Pancreas (tissue), 10 donors: ENCODE results near the gene SLC39A1. TPM values are rescaled to one million over a fixed set of nuclear protein-coding genes. Genes with fewer than 3 reads are reported as not detected.
A peak's percentile ranks its signal among the peaks of the same experiment; 100 is the strongest.

Source experiments
- ATAC-seq, 4 donors: fragments of 200-7000 bp; cut with Tn5 transposase; one replicate each; pipeline versions ENCODE4 v1.8.0 to v1.9.1; 2020; ENCODE audit warnings: mild to moderate bottlenecking in 4 of 4, moderate library complexity in 4 of 4
- DNase-seq, 6 donors: peaks; one replicate each; pipeline ENCODE4 v3.0.0-alpha.2; 2020
- FAIRE-seq: peaks from 2 replicates; lab custom pipeline; 2012; peaks lifted over from hg19 to GRCh38; lab: Jason Lieb, UNC
- H3K27ac ChIP-seq, 4 donors: fragments of 200-600 bp; sonication (generic); 1 replicate in 3 of 4; 2 replicates in 1 of 4; pipeline versions ENCODE4 v1.5.0 to v1.8.0; 2020
- H3K27me3 ChIP-seq, 4 donors: fragments of 200-600 bp; one replicate each; pipeline ENCODE4 v1.8.0; 2021
- H3K36me3 ChIP-seq, 3 donors: fragments of 200-600 bp; sonication (generic) in 1 of 3; one replicate each; pipeline versions ENCODE4 v1.5.0 to v1.8.0; 2020 to 2021
- H3K4me1 ChIP-seq, 3 donors: fragments of 200-600 bp; one replicate each; pipeline ENCODE4 v1.8.0; 2021
- H3K4me3 ChIP-seq, 4 donors: fragments of 200-600 bp; sonication (generic) in 2 of 4; one replicate each; pipeline versions ENCODE4 v1.5.0 to v1.8.0; 2020 to 2021
- H3K9me3 ChIP-seq, 4 donors: fragments of 200-600 bp; one replicate each; pipeline ENCODE4 v1.8.0; 2021
- WGBS, 2 donors: extraction: QIAGEN DNeasy Blood & Tissue Kit; methylation state at CpG; one replicate each; pipeline ENCODE4 v1.1.7; 2013; 5-methylcytosine and 5-hydroxymethylcytosine counted together
- intact Hi-C, 3 donors: fragments of 100-400 bp; cut with DNase I; formaldehyde crosslinking; loops; one replicate each; pipeline versions ENCODE4 v1.11.1 to v1.14.2; 2022
- polyA plus RNA-seq, 2 donors: library from polyadenylated mRNA; stranded (reverse); fragments of 200-250 nt; gene quantifications; one replicate each; pipeline ENCODE4 v1.2.3, GENCODE V29; 2013
- total RNA-seq, 6 donors: library from RNA; stranded (reverse); fragmentation: NEBNext Ultra II Directional in 4 of 6; extraction: Animal tissue kit (Norgen Biotek cat#: 25700) in 4 of 6; gene quantifications; one replicate each; pipeline versions ENCODE4 v1.2.1 to v1.2.4, GENCODE V29; 2021 to 2023
- TF ChIP-seq, protein P1 (sequence below), 4 donors: fragments of 200-600 bp; sonication (generic) in 3 of 4; IDR thresholded peaks; one replicate each; pipeline versions ENCODE4 v1.5.0 to v1.8.0; 2021; ENCODE audit warnings: antibody characterized with exemption in 4 of 4
- donor health status: healthy with polysubstance abuse.
- donor health status: DM: no; HTN: no; CAD: no; lungs with moderate emphysema.
- donor health status: DM: no; HTN: no; CAD: no.
- donor health status: control.
- donor health status: control.
- donor health status: Bipolar disorder and iron deficiency.
- donor health status: DM: yes; HTN: yes; CAD: no.
- donor health status: DM: no; HTN: no; CAD: no.
- donor health status: DM: no; HTN: no; CAD: no.
- donor health status: DM: yes; HTN: yes; CAD: no.

The SLC39A1 gene
- total and polyA plus RNA-seq, 8 donors, result 20.0 to 46.1 (median 27.0) TPM

DNA sequence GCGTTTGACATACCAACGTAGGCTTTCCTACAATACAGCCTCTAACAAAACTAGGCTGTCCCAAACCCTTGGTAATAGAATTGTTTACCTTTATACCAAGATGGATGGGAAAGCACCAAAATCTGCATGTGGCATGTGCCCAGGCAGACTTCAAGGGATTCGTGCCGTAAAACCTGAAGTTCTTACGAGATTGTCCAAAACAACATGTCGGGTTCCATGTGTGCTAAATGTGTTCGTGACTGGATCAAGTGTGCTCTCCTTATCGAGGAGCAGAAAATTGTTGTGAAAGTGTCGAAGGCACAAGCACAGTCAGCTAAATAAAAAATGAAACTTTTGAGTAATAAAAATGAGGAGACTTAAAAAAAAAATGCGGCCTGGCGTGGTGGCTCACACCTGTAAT is 32.3 kb upstream of the SLC39A1 start:
- intact Hi-C loops, result no loop called here
- FAIRE-seq (no peak), DNase-seq (no peak), ATAC-seq (no peak)
- Histone ChIP-seq H3K9me3 (no peaks in the 10 kb centered on the region), H3K4me3 (no peak overlapping the region), H3K4me1 (peaks cover 11 to 17% (median 14%) of the 10 kb centered on the region in 3 donors), H3K27me3 (no peaks in the 10 kb centered on the region), H3K27ac (no peak overlapping the region), H3K36me3 (peaks cover 0 to 26% (median 4%) of the 10 kb centered on the region in 3 donors)
- TF ChIP-seq, protein P1, sequence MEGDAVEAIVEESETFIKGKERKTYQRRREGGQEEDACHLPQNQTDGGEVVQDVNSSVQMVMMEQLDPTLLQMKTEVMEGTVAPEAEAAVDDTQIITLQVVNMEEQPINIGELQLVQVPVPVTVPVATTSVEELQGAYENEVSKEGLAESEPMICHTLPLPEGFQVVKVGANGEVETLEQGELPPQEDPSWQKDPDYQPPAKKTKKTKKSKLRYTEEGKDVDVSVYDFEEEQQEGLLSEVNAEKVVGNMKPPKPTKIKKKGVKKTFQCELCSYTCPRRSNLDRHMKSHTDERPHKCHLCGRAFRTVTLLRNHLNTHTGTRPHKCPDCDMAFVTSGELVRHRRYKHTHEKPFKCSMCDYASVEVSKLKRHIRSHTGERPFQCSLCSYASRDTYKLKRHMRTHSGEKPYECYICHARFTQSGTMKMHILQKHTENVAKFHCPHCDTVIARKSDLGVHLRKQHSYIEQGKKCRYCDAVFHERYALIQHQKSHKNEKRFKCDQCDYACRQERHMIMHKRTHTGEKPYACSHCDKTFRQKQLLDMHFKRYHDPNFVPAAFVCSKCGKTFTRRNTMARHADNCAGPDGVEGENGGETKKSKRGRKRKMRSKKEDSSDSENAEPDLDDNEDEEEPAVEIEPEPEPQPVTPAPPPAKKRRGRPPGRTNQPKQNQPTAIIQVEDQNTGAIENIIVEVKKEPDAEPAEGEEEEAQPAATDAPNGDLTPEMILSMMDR (IDR thresholded peaks at IDR 0.05), result no peak
- WGBS, 2 donors, result 91 to 98% methylated on average over 11 of the region's 11 CpGs

DNA sequence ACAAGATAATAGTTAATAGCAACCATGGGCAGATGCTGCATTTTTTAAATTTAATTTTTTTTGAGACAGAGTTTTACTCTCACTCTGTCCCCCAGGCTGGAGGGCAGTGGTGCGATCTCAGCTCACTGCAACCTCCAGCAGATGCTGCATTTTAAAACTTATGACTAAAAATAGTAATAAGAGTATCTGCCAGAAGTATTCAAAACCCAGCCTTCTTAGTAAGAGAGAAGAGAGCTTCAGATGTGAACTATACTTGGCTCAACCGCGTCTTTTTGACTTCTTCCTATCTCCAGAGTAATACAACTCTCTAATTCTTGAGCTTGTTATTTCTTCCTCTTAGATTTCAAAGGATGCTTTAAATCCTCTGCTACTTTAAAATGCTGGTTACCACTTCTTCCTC is 31.9 kb upstream of the SLC39A1 start:
- intact Hi-C loops, result no loop called here
- H3K27ac ChIP-seq, result no peak overlapping the region
- H3K9me3 ChIP-seq, result no peaks in the 10 kb centered on the region
- WGBS, 2 donors, result 87 to 93% methylated on average over 3 of the region's 3 CpGs
- ATAC-seq, result no peak
- no peak for DNase-seq
- no peaks in the 10 kb centered on the region for H3K27me3 ChIP-seq
- H3K36me3 ChIP-seq, result peaks cover 0 to 26% (median 4%) of the 10 kb centered on the region in 3 donors
- no peak overlapping the region for H3K4me3 ChIP-seq
- TF ChIP-seq, protein P1 (IDR thresholded peaks at IDR 0.05), result no peak
- peaks cover 11 to 17% (median 14%) of the 10 kb centered on the region in 3 donors for H3K4me1 ChIP-seq
- FAIRE-seq, result no peak

DNA sequence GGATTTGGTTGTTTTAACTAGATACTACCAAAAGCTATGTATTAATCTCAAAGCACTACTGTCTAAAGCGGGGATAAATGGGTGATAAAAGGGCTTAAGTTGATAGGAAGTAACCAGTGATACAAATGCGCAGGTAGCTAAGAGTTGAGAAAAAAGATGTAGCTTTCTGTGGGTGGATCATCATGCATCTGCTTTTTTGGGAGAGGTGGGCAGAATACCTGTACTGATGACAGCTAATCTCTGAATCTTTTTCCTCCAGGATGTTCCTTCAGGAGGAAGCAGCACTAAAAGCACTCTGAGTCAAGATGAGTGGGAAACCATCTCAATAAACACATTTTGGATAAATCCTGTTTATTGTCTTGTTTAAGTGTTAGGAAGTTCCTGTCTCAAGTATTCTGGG is 28.5 kb upstream of the SLC39A1 start:
- intact Hi-C loops, result no loop called here
- Histone ChIP-seq H3K27ac (peak overlapping the region in 2 of 4 donors; percentile 93 to 96), H3K27me3 (no peaks in the 10 kb centered on the region), H3K9me3 (no peaks in the 10 kb centered on the region), H3K4me3 (peak overlapping the region; percentile 79 to 87 (median 85)), H3K4me1 (peaks cover 11 to 17% (median 14%) of the 10 kb centered on the region in 3 donors), H3K36me3 (peaks cover 0 to 26% (median 4%) of the 10 kb centered on the region in 3 donors)
- FAIRE-seq (no peak), ATAC-seq (no peak), DNase-seq (no peak)
- WGBS, 2 donors, result 78 to 83% methylated on average over 2 of the region's 2 CpGs
- TF ChIP-seq, protein P1 (IDR thresholded peaks at IDR 0.05), result no peak

DNA sequence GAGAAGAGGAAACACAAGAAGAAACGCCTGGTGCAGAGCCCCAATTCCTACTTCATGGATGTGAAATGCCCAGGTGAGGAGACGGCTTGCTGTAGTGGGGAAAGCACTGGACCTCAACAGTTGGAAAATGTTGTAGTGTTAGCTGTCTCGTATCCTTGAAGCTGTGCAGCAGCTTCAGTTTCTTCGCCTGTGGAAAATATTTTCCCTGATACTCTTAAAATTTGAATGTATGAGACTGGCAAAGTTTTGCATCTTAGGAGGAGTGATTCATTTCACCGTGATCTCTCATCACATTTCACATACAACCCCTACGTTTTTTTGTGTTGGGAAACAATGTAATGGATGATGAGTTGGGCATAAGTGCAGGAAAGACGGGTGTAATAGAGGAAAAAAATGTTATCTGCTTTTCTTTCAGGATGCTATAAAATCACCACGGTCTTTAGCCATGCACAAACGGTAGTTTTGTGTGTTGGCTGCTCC is 27.9 kb upstream of the SLC39A1 start:
- TF ChIP-seq, protein P1 (IDR thresholded peaks at IDR 0.05), result no peak
- H3K36me3 ChIP-seq, result peaks cover 0 to 26% (median 4%) of the 10 kb centered on the region in 3 donors
- FAIRE-seq (no peak), DNase-seq (no peak), ATAC-seq (no peak)
- H3K4me1 ChIP-seq, result peaks cover 11 to 17% (median 14%) of the 10 kb centered on the region in 3 donors
- H3K27ac ChIP-seq, result peak overlapping the region; percentile 75 to 96 (median 92)
- no peaks in the 10 kb centered on the region for H3K27me3 ChIP-seq
- 4 to 5% methylated on average over 9 of the region's 9 CpGs for WGBS, 2 donors
- H3K4me3 ChIP-seq, result peak overlapping the region; percentile 79 to 87 (median 85)
- intact Hi-C loops, result no loop called here
- H3K9me3 ChIP-seq, result no peaks in the 10 kb centered on the region

DNA sequence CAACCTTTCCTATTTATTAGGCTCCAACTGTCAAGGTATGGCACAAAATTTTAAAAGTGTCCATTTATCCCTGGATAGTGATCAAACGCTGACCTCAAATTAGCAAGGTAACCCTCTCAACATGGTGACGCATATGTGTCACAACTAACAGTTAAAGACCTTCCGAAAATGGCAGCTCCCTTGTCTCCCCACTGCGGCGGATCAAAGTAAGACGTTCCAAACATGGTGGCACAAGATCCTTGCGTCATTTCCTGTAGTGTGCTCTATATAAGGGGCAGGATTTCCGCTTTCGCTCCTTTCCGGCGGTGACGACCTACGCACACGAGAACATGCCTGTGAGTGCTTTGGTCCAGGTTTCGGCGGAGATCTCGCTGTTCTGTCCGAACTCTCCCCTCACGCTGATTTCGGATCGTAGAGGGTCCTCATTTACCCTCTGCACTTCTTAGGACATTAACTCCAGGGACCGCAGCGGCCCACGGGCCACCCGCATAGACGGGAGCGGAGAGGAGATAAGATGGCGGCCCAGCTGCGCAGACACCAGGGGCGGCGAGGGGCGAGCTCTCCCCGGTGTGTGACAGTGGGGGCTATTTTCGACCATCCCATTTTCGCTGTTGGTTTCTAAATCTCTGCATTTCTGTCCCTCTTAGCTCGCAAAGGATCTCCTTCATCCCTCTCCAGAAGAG is 27.3 kb upstream of the SLC39A1 start, which contains the start of gene RPS27:
TSS of gene RPS27 (plus strand) at position 295 of the 683 bp plus-strand sequence. CDS start at position 330, 35 bp downstream.
- peaks cover 11 to 17% (median 14%) of the 10 kb centered on the region in 3 donors for H3K4me1 ChIP-seq
- peak within 1 kb of the TSS; percentile 75 to 96 (median 92) for H3K27ac ChIP-seq
- peak; percentile 83 for FAIRE-seq
- TF ChIP-seq, protein P1 (IDR thresholded peaks at IDR 0.05), result no peak
- peak; percentile 70 to 82 (median 77) for ATAC-seq
- intact Hi-C loops, result no loop called here
- peak within 1 kb of the TSS; percentile 79 to 87 (median 85) for H3K4me3 ChIP-seq
- peaks cover 0 to 26% (median 4%) of the 10 kb centered on the region in 3 donors for H3K36me3 ChIP-seq
- peak; percentile 82 to 96 (median 93) for DNase-seq
- 0% methylated on average over 36 of the region's 36 CpGs for WGBS, 2 donors
- H3K27me3 ChIP-seq, result no peaks in the 10 kb centered on the region
- no peaks in the 10 kb centered on the region for H3K9me3 ChIP-seq
